IMR-90 (cell line): ENCODE data around the gene FOXM1. TPM values are rescaled to one million over a fixed set of nuclear protein-coding genes. Genes with fewer than 3 reads are reported as not detected.

Experiments used
- ATAC-seq: fragments of 200-7000 bp; cut with Tn5 transposase; 2 replicates; pipeline ENCODE4 v1.9.1; 2020; ENCODE audit warnings: low read depth, mild to moderate bottlenecking, moderate library complexity
- BruUV-seq: library from RNA; stranded (reverse); fragments of 400-500 nt; replicated peaks from 2 replicates; lab custom pipeline; 2021; lab: Mats Ljungman, UMichigan
- CTCF ChIA-PET: fragments of 300-600 bp; formaldehyde crosslinking; extraction: SDS; loops from one replicate; lab custom pipeline; 2021; ENCODE audit warnings: antibody characterized with exemption; lab: Yijun Ruan, JAX
- POLR2A ChIA-PET: fragments of 300-600 bp; sonication (Branson Sonifier 250); formaldehyde crosslinking; loops from one replicate; lab custom pipeline; 2022; ENCODE audit warnings: antibody characterized with exemption; ENCODE audit not compliant: unreplicated experiment; lab: Charles Lee
- DNase-seq: peaks from one replicate; pipeline ENCODE4 v3.0.0; 2013
- H2AFZ ChIP-seq: replicated peaks from 2 replicates; pipeline ENCODE3; 2013; ENCODE audit warnings: low read length, mild to moderate bottlenecking; ENCODE audit not compliant: poor library complexity
- H2AK5ac ChIP-seq: 2 replicates; pipeline ENCODE4 v1.6.1; 2013; ENCODE audit warnings: low read depth, low read length, inconsistent platforms
- H2AK9ac ChIP-seq: replicated peaks from 2 replicates; pipeline ENCODE3; 2013; ENCODE audit warnings: mild to moderate bottlenecking, low read depth, low read length, moderate library complexity; ENCODE audit not compliant: poor library complexity
- H2BK120ac ChIP-seq: 2 replicates; pipeline ENCODE4 v1.6.1; 2013; ENCODE audit warnings: low read depth, low read length, inconsistent platforms
- H2BK15ac ChIP-seq: 3 replicates; pipeline ENCODE4 v1.6.1; 2013; ENCODE audit warnings: low read depth, low read length, inconsistent platforms
- H2BK20ac ChIP-seq: 2 replicates; pipeline ENCODE4 v1.6.1; 2013; ENCODE audit warnings: low read depth, mild to moderate bottlenecking, inconsistent platforms, low read length, moderate library complexity
- H2BK5ac ChIP-seq: 2 replicates; pipeline ENCODE4 v1.6.1; 2013; ENCODE audit warnings: mild to moderate bottlenecking, low read depth, low read length, inconsistent platforms; ENCODE audit not compliant: poor library complexity, severe bottlenecking
- H3K14ac ChIP-seq: replicated peaks from 2 replicates; pipeline ENCODE4 v1.6.1; 2013; ENCODE audit warnings: low read depth, low read length, inconsistent platforms
- H3K18ac ChIP-seq: 2 replicates; pipeline ENCODE4 v1.6.1; 2013; ENCODE audit warnings: low read depth, low read length, control low read depth
- H3K23ac ChIP-seq: 2 replicates; pipeline ENCODE4 v1.6.1; 2013; ENCODE audit warnings: low read depth, low read length, inconsistent platforms
- H3K27ac ChIP-seq: 2 replicates; pipeline ENCODE4 v1.5.1; 2013; ENCODE audit warnings: mild to moderate bottlenecking, control low read depth, low read length; ENCODE audit not compliant: insufficient read depth
- H3K27me3 ChIP-seq: 2 replicates; pipeline ENCODE4 v1.6.1; 2013; ENCODE audit warnings: low read length; ENCODE audit not compliant: control insufficient read depth, insufficient read depth
- H3K36me3 ChIP-seq: 2 replicates; pipeline ENCODE4 v1.6.1; 2013; ENCODE audit warnings: low read length, mixed read lengths; ENCODE audit not compliant: control insufficient read depth, insufficient read depth
- H3K4ac ChIP-seq: 2 replicates; pipeline ENCODE4 v1.6.1; 2013; ENCODE audit warnings: low read depth, low read length, inconsistent platforms
- H3K4me1 ChIP-seq: 2 replicates; pipeline ENCODE4 v1.6.1; 2013; ENCODE audit warnings: low read length, mixed read lengths; ENCODE audit not compliant: control insufficient read depth, insufficient read depth
- H3K4me2 ChIP-seq: 2 replicates; pipeline ENCODE4 v1.6.1; 2013; ENCODE audit warnings: low read depth, mild to moderate bottlenecking, control low read depth, low read length, moderate library complexity
- H3K4me3 ChIP-seq: 2 replicates; pipeline ENCODE4 v1.5.1; 2013; ENCODE audit warnings: low read depth, mild to moderate bottlenecking, control low read depth, low read length, moderate library complexity; ENCODE audit not compliant: insufficient read depth
- H3K56ac ChIP-seq: 2 replicates; pipeline ENCODE4 v1.6.1; 2013; ENCODE audit warnings: low read length, inconsistent platforms; ENCODE audit not compliant: insufficient read depth; ENCODE audit errors: extremely low read depth
- H3K79me1 ChIP-seq, 2 experiments: 2 replicates each; pipeline ENCODE4 v1.6.1; 2013; ENCODE audit warnings: low read length in 2 of 2, inconsistent platforms in 1 of 2, low read depth in 1 of 2
- H3K9ac ChIP-seq: 2 replicates; pipeline ENCODE4 v1.6.1; 2013; ENCODE audit warnings: low read depth, low read length, control low read depth
- H3K9me1 ChIP-seq: 2 replicates; pipeline ENCODE4 v1.6.1; 2013; ENCODE audit warnings: low read length, inconsistent platforms; ENCODE audit not compliant: insufficient read depth
- H3K9me3 ChIP-seq: 2 replicates; pipeline ENCODE4 v1.6.1; 2013; ENCODE audit warnings: low read length; ENCODE audit not compliant: control insufficient read depth, insufficient read depth
- H4K20me1 ChIP-seq: 2 replicates; pipeline ENCODE4 v1.6.1; 2013; ENCODE audit warnings: low read length, inconsistent platforms; ENCODE audit not compliant: insufficient read depth
- H4K5ac ChIP-seq: 2 replicates; pipeline ENCODE4 v1.6.1; 2013; ENCODE audit warnings: mild to moderate bottlenecking, low read depth, low read length, control low read depth
- H4K8ac ChIP-seq, 2 experiments: 2 replicates each; pipeline ENCODE4 v1.6.1; 2013; ENCODE audit warnings: low read depth in 2 of 2, low read length in 2 of 2, control low read depth in 1 of 2, inconsistent platforms in 1 of 2
- H4K91ac ChIP-seq: 2 replicates; pipeline ENCODE4 v1.6.1; 2013; ENCODE audit warnings: low read depth, low read length, inconsistent platforms; ENCODE audit not compliant: insufficient read depth
- CTCF ChIP-seq: conservative IDR thresholded peaks from 2 replicates; pipeline ENCODE4 v1.5.1; 2012; ENCODE audit warnings: mild to moderate bottlenecking, low read depth, low read length, improper control_type of control experiment
- MXI1 ChIP-seq: IDR thresholded peaks from 2 replicates; pipeline ENCODE4 v1.6.1; 2012; ENCODE audit warnings: low read depth, mild to moderate bottlenecking, low read length, moderate library complexity, borderline replicate concordance
- POLR2A ChIP-seq: IDR thresholded peaks from 2 replicates; pipeline ENCODE4 v1.6.1; 2012; ENCODE audit warnings: mild to moderate bottlenecking, low read depth, low read length
- RAD21 ChIP-seq: IDR thresholded peaks from 2 replicates; pipeline ENCODE4 v1.6.1; 2012; ENCODE audit warnings: low read length, improper control_type of control experiment
- SMC3 ChIP-seq: fragments of 150-350 bp; IDR thresholded peaks from 2 replicates; pipeline ENCODE4 v1.6.1; 2016; ENCODE audit warnings: low read depth, mild to moderate bottlenecking, antibody characterized with exemption, low read length, moderate library complexity
- WGBS, 2 experiments: methylation state at CpG; one replicate each; pipeline versions ENCODE4 v1.1.5 to v1.1.7; 2013; ENCODE audit warnings: missing lambda C conversion rate in 2 of 2; ENCODE audit not compliant: insufficient read length in 1 of 2; ENCODE audit errors: extremely low coverage in 2 of 2; 5-methylcytosine and 5-hydroxymethylcytosine counted together
- dilution Hi-C: fragments of 300-500 bp; cut with HindIII; formaldehyde crosslinking; loops from one replicate; pipeline ENCODE4 v1.14.3; 2018; ENCODE audit warnings: low sequenced_read_pairs; ENCODE audit not compliant: unreplicated experiment
- in situ Hi-C: fragments of 300-500 bp; cut with MboI; formaldehyde crosslinking; loops from 3 replicates; pipeline ENCODE4 v1.14.3; 2019; ENCODE audit warnings: low sequenced_read_pairs, inconsistent platforms, mixed read lengths
- intact Hi-C: fragments of 100-400 bp; cut with micrococcal nuclease; formaldehyde crosslinking; loops from 2 replicates; pipeline ENCODE4 v1.10.0; 2022
- polyA plus RNA-seq, 3 experiments: library from polyadenylated mRNA; depleted of rRNA; stranded (reverse); fragments of >200 nt; gene quantifications; 2 replicates each; pipeline ENCODE4 v1.2.3, GENCODE V29; 2012; ENCODE audit warnings: low replicate concordance in 1 of 3
- total RNA-seq: library from RNA; depleted of rRNA; stranded (reverse); fragments of >200 nt; gene quantifications from 2 replicates; pipeline ENCODE4 v1.2.3, GENCODE V29; 2012

Gene FOXM1
- total and polyA plus RNA-seq, 2 of the 4 experiments (the other 2 are of a cell fraction), result 14.9 to 29.3 TPM

DNA sequence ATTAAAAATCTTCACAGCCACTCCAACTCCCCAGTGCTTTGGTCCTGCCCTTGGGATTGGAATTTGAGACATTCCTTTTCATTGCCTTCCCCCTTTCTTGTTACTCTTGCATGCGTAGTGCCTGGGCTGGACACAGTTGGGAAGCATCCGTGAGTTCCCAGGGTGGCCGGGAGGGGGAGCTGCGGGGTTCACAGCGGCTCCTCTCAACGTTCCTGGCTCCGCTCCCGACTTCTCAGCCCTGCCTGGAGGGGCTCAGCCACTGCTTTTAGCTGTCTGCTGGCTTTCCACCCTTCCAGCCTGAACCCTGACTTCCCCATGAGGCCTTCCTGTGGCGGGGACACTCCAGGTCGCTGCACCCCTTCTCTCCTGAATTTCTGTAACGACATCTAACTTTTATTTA lies 23.3 kb downstream of the FOXM1 start:
- ATAC-seq, result peak; percentile 89
- Histone ChIP-seq H3K27ac (no peak overlapping the region), H3K9me3 (no peaks in the 10 kb centered on the region), H2BK20ac (no peak overlapping the region), H3K4ac (no peak overlapping the region), H3K18ac (no peak overlapping the region), H3K4me1 (peaks cover 5% of the 10 kb centered on the region), H4K91ac (no peak overlapping the region), H2AK5ac (no peak overlapping the region), H4K8ac (peak overlapping the region in 1 of 2 experiments; percentile 33; a peak in 1 of 4 replicates), H3K9me1 (peaks cover 4% of the 10 kb centered on the region; the same call in 1 of the 2 replicates), H3K27me3 (no peaks in the 10 kb centered on the region), H4K5ac (no peak overlapping the region), H3K23ac (no peak overlapping the region), H3K4me2 (no peak overlapping the region), H3K14ac (no peak overlapping the region), H3K79me1 (no peaks in the 10 kb centered on the region), H2AK9ac (no peak overlapping the region), H3K36me3 (peaks cover 2% of the 10 kb centered on the region; the same call in 1 of the 2 replicates), H2BK15ac (no peak overlapping the region), H3K4me3 (no peak overlapping the region), H3K56ac (no peak overlapping the region), H2BK5ac (no peak overlapping the region), H3K9ac (no peak overlapping the region), H2BK120ac (no peak overlapping the region), H4K20me1 (0 out of 2 replicates have a peak, but pooled peaks cover 2% of the 10 kb centered on the region), H2AFZ (peak overlapping the region; percentile 82)
- DNase-seq, result peak; percentile 74
- dilution Hi-C loops (no loop called here), in situ Hi-C loops (loop anchor here (10.0 kb wide), 1 partner anchor 181 kb away; no protein-coding TSS in a partner anchor), intact Hi-C loops (loop anchor here (2.0 kb wide), 1 partner anchor 181 kb away; no protein-coding TSS in a partner anchor)
- ChIA-PET POLR2A (no interaction called here), CTCF (interaction anchor here (0.6 to 1.3 kb wide), 7 partner anchors 8 to 180 kb away, joined by 3 to 6 read pairs (median 4); partner anchors contain the start of genes NRIP2 and TULP3)
- WGBS, 2 experiments, result 0% methylated on average over 1 of the region's 11 CpGs; no CpG with 5 or more reads in 1 of the 2 experiments
- BruUV-seq, result no TSS peak
- TF ChIP-seq CTCF, result peak; percentile 86
- no peak for TF ChIP-seq MXI1
- TF ChIP-seq POLR2A, result no peak
- TF ChIP-seq SMC3, result peak; percentile 76
- TF ChIP-seq RAD21, result peak; percentile 69
